ENCODE results near the gene LTB4R.

Gene LTB4R, protein sequence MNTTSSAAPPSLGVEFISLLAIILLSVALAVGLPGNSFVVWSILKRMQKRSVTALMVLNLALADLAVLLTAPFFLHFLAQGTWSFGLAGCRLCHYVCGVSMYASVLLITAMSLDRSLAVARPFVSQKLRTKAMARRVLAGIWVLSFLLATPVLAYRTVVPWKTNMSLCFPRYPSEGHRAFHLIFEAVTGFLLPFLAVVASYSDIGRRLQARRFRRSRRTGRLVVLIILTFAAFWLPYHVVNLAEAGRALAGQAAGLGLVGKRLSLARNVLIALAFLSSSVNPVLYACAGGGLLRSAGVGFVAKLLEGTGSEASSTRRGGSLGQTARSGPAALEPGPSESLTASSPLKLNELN

GRCh38 chr14:24310646-24311604 is at the start of gene LTB4R:
TSS of gene LTB4R (plus strand) at chr14:24311502. CDS start at chr14:24315652, 4,150 bp downstream.
- H3K9me3 ChIP-seq (ENCODE audit: severe bottlenecking) = no peaks in the 10 kb centered on the region
- TF ChIP-seq CTCF (IDR thresholded peaks at IDR 0.05; ENCODE audit: low read depth, low read length) = no peak
- no peak within 1 kb of the TSS for H3K4me3 ChIP-seq (ENCODE audit: low read depth, low read length)
- H3K27me3 ChIP-seq (ENCODE audit: insufficient read depth, low read depth, severe bottlenecking) = no peaks in the 10 kb centered on the region
- H3K27ac ChIP-seq = no peak within 1 kb of the TSS
- H3K36me3 ChIP-seq = peaks cover 14% of the 10 kb centered on the region
- DNase-seq = no peak

DNA sequence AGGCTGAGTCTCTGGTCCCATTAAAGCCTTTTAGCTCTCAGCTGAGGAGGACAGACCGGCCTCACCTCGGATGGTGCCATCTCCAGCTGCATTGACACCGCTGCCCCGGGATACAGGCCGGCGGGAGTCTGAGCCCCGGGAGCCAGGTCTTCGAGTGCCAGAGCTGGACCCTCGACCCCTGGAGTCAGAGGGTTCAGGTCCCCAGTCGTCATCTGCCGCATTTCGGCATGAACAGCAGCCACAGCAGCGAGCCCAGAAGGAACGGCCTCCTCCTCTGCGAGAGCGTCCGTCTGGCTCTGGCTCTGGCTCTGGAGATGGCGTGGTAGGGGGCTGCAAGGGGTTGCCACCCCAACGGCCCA is 49.4 kb upstream of the LTB4R start:
- no peak overlapping the region for H3K27ac ChIP-seq
- no peak overlapping the region for H3K4me3 ChIP-seq (ENCODE audit: low read depth, low read length)
- no peaks in the 10 kb centered on the region for H3K9me3 ChIP-seq (ENCODE audit: severe bottlenecking)
- H3K36me3 ChIP-seq = no peaks in the 10 kb centered on the region
- DNase-seq = no peak
- TF ChIP-seq CTCF (IDR thresholded peaks at IDR 0.05; ENCODE audit: low read depth, low read length) = no peak
- no peaks in the 10 kb centered on the region for H3K27me3 ChIP-seq (ENCODE audit: insufficient read depth, low read depth, severe bottlenecking)

DNA sequence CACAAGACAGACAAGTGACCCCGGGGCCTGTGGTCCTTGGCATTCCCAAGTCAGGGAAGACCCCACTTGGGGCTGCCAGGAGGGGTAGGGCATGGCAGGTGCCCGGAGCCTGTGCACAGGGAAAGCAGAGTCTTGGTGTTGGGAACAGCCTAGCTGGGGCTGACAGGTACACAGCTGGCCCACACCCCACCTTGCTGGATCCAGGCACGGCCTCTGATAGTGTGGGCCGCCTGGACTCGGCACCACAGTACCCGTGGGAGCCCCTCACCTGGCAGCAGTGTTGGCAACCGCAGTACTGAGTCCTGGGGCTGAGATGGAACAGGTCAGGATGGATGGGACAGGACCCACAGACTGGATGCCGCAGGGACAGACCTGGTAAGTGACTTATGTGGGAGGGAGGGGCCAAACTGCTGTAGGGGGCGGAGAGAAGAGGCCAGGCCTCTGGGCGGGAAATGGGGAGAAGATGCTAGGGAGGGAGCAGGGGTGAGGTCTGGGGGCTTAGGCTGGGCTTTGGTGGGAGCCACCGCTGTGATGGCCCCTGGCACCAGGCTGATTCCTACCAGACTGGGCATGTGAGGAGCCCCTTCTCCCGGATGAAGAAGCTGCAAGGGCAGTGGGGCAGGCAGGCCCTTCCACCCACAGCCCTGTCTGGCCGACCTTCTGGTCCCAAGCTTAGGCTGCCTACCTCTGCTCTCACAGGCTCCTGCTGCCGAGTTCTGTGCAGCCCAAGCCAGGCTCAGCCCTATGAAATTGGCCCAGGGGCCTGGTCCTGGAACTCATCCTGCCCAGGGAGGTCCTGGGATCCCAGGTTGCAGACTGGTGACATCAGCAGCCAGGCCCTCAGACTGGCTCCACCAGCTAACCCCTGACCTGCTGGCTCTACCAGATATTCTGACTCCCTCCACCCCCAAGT is 48.2 kb upstream of the LTB4R start, which contains the start of gene TGM1:
Gene TGM1, minus strand, starts transcription at position 357 of the 913 bp plus-strand sequence. CDS start 825 bp downstream, outside the sequence.
- Histone ChIP-seq H3K9me3 (ENCODE audit: severe bottlenecking) (no peaks in the 10 kb centered on the region), H3K36me3 (no peaks in the 10 kb centered on the region), H3K4me3 (ENCODE audit: low read depth, low read length) (no peak within 1 kb of the TSS), H3K27me3 (ENCODE audit: insufficient read depth, low read depth, severe bottlenecking) (no peaks in the 10 kb centered on the region), H3K27ac (peak within 1 kb of the TSS; percentile 39)
- DNase-seq = peak; percentile 27
- no peak for TF ChIP-seq CTCF (IDR thresholded peaks at IDR 0.05; ENCODE audit: low read depth, low read length)

- H3K36me3 ChIP-seq = no peaks in the 10 kb centered on the region
- H3K4me3 ChIP-seq (ENCODE audit: low read depth, low read length) = no peak overlapping the region
- H3K27me3 ChIP-seq (ENCODE audit: insufficient read depth, low read depth, severe bottlenecking) = no peaks in the 10 kb centered on the region
- H3K27ac ChIP-seq = peak overlapping the region; percentile 39
- H3K9me3 ChIP-seq (ENCODE audit: severe bottlenecking) = no peaks in the 10 kb centered on the region
- DNase-seq = no peak
- no peak for TF ChIP-seq CTCF (IDR thresholded peaks at IDR 0.05; ENCODE audit: low read depth, low read length)
These were observed 47.5 kb upstream of the LTB4R start for GRCh38 chr14:24263848-24264247.

DNA sequence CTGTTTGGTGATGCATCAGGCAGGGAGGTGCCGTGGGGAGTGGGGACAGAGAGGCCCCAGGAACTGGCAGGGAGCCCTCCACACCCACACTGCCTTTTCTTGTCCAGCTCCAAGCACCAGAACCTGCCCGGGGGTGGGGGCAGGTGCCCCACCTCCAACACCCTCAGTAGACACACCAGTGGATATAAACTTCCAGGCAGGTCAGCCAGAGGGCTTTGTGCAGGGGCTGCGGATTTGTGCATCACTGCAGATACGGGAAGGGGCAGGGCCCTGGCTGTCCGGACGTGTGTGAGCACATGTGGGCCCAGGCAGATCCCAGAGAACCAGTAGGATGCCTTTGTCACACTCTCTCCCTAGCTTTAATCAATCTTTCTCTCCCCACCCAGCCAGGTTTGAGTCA is 47.0 kb upstream of the LTB4R start:
- Histone ChIP-seq H3K36me3 (no peaks in the 10 kb centered on the region), H3K27ac (peak overlapping the region; percentile 39), H3K4me3 (ENCODE audit: low read depth, low read length) (no peak overlapping the region), H3K27me3 (ENCODE audit: insufficient read depth, low read depth, severe bottlenecking) (no peaks in the 10 kb centered on the region), H3K9me3 (ENCODE audit: severe bottlenecking) (no peaks in the 10 kb centered on the region)
- DNase-seq = no peak
- no peak for TF ChIP-seq CTCF (IDR thresholded peaks at IDR 0.05; ENCODE audit: low read depth, low read length)

Measured in WERI-Rb-1 (cell line).